ENCODE results near the gene HNRNPA1L2. TPM values are rescaled to one million over a fixed set of nuclear protein-coding genes. Genes with fewer than 3 reads are reported as not detected.
A peak's percentile ranks its signal among the peaks of the same experiment; 100 is the strongest.

HNRNPA1L2 gene
- total and polyA plus RNA-seq, 2 experiments from 2014 or later: 3.6 to 9.4 TPM

DNA sequence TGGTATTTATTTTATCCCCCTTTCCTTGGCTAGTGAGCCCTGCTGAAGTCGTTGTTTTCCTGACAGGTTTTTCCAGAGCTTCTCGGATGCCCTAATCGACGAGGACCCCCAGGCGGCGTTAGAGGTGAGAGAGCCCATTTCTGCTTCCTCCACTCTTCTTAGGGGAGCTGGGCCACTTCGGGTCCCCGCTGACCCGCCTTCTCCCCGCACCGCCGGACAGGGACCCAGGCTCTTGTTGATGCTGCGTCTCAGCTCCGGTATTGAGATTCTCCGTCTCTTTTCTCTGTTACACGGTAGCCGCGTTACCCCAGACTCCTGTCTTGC lies 10.7 kb downstream of the HNRNPA1L2 start:
- H3K27ac Mint-ChIP-seq: no peak overlapping the region
- H3K4me3 Mint-ChIP-seq: no peak overlapping the region
- peak overlapping the region; percentile 94 for H3K4me3 ChIP-seq
- H3K36me3 Mint-ChIP-seq (ENCODE audit: low read depth): peaks cover 22% of the 10 kb centered on the region
- peaks cover 3% of the 10 kb centered on the region; the same call in 1 of the 3 replicates for H3K4me1 Mint-ChIP-seq
- H3K9me2 ChIP-seq (ENCODE audit: insufficient read depth): no peaks in the 10 kb centered on the region
- H4K20me1 ChIP-seq (replicated peaks; ENCODE audit: insufficient read depth): peaks cover 2% of the 10 kb centered on the region; the same call in 1 of the 2 replicates
- H3K4me2 ChIP-seq: peak overlapping the region; percentile 84
- peak; percentile 54 for ATAC-seq
- peaks cover 15% of the 10 kb centered on the region for H3K4me1 ChIP-seq (ENCODE audit: insufficient read depth)
- H3K36me3 ChIP-seq (ENCODE audit: insufficient read depth): peaks cover 2% of the 10 kb centered on the region; the same call in 1 of the 2 replicates
- TF ChIP-seq ZNF331 (CRISPR knock-in tag; IDR thresholded peaks at IDR 0.05; ENCODE audit: low read depth) (no peak), EZH2 (IDR thresholded peaks at IDR 0.05; ENCODE audit: low read depth, unreplicated experiment) (no peak), ZNF114 (CRISPR knock-in tag; IDR thresholded peaks at IDR 0.05) (no peak), JUNB (IDR thresholded peaks at IDR 0.05; ENCODE audit: unreplicated experiment) (no peak)
- TF ChIP-seq, protein P1, sequence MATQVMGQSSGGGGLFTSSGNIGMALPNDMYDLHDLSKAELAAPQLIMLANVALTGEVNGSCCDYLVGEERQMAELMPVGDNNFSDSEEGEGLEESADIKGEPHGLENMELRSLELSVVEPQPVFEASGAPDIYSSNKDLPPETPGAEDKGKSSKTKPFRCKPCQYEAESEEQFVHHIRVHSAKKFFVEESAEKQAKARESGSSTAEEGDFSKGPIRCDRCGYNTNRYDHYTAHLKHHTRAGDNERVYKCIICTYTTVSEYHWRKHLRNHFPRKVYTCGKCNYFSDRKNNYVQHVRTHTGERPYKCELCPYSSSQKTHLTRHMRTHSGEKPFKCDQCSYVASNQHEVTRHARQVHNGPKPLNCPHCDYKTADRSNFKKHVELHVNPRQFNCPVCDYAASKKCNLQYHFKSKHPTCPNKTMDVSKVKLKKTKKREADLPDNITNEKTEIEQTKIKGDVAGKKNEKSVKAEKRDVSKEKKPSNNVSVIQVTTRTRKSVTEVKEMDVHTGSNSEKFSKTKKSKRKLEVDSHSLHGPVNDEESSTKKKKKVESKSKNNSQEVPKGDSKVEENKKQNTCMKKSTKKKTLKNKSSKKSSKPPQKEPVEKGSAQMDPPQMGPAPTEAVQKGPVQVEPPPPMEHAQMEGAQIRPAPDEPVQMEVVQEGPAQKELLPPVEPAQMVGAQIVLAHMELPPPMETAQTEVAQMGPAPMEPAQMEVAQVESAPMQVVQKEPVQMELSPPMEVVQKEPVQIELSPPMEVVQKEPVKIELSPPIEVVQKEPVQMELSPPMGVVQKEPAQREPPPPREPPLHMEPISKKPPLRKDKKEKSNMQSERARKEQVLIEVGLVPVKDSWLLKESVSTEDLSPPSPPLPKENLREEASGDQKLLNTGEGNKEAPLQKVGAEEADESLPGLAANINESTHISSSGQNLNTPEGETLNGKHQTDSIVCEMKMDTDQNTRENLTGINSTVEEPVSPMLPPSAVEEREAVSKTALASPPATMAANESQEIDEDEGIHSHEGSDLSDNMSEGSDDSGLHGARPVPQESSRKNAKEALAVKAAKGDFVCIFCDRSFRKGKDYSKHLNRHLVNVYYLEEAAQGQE (IDR thresholded peaks at IDR 0.05; ENCODE audit: unreplicated experiment): no peak
- TF ChIP-seq, protein P2, sequence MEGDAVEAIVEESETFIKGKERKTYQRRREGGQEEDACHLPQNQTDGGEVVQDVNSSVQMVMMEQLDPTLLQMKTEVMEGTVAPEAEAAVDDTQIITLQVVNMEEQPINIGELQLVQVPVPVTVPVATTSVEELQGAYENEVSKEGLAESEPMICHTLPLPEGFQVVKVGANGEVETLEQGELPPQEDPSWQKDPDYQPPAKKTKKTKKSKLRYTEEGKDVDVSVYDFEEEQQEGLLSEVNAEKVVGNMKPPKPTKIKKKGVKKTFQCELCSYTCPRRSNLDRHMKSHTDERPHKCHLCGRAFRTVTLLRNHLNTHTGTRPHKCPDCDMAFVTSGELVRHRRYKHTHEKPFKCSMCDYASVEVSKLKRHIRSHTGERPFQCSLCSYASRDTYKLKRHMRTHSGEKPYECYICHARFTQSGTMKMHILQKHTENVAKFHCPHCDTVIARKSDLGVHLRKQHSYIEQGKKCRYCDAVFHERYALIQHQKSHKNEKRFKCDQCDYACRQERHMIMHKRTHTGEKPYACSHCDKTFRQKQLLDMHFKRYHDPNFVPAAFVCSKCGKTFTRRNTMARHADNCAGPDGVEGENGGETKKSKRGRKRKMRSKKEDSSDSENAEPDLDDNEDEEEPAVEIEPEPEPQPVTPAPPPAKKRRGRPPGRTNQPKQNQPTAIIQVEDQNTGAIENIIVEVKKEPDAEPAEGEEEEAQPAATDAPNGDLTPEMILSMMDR (conservative IDR thresholded peaks at IDR 0.05; ENCODE audit: low read depth in 2 of 2): peak in 1 of 2 experiments; percentile 8; a peak in 1 of 4 replicates
- H3K9me3 Mint-ChIP-seq: no peaks in the 10 kb centered on the region
- DNase-seq (ENCODE audit: low spot score): no peak
- peaks cover 70% of the 10 kb centered on the region for H3K79me2 ChIP-seq (replicated peaks; ENCODE audit: insufficient read depth)
- H3K27me3 ChIP-seq (ENCODE audit: insufficient read depth): no peaks in the 10 kb centered on the region
- peak overlapping the region; percentile 96 for H3K27ac ChIP-seq (ENCODE audit: low read depth)
- H3K27me3 Mint-ChIP-seq (ENCODE audit: insufficient read depth, low read depth, poor library complexity): no peaks in the 10 kb centered on the region
- no peaks in the 10 kb centered on the region for H3F3A ChIP-seq (replicated peaks; ENCODE audit: low read depth)
- H2AFZ ChIP-seq: peak overlapping the region; percentile 53

DNA sequence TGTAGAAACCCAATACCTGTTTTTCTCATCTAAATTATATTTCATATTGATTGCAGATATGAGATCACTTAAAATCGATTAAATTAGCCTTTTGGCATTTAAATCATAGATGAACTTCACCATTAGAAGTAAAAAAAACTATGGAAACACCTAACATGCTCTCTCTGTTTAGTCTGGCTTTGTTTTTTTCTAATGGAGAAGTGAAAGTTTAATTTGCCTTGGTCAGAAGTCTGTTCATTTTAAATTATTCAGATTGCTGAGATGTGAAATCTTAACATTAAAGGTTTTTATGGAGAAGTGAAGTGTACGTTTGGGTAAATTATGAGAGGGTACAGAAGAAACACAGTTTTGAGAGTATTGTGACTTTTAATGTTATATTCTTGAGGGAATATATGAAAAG lies 17.1 kb downstream of the HNRNPA1L2 start:
- Mint-ChIP-seq H3K36me3 (ENCODE audit: low read depth) (peaks cover 41% of the 10 kb centered on the region; the same call in 2 of the 3 replicates), H3K9me3 (no peaks in the 10 kb centered on the region), H3K27me3 (ENCODE audit: insufficient read depth, low read depth, poor library complexity) (no peaks in the 10 kb centered on the region), H3K27ac (no peak overlapping the region), H3K4me1 (no peaks in the 10 kb centered on the region), H3K4me3 (no peak overlapping the region)
- Histone ChIP-seq H3K4me3 (no peak overlapping the region), H3K9me2 (ENCODE audit: insufficient read depth) (no peaks in the 10 kb centered on the region), H3K36me3 (ENCODE audit: insufficient read depth) (peaks cover 36% of the 10 kb centered on the region), H3F3A (replicated peaks; ENCODE audit: low read depth) (no peaks in the 10 kb centered on the region), H3K79me2 (replicated peaks; ENCODE audit: insufficient read depth) (peaks cover 49% of the 10 kb centered on the region), H3K27ac (ENCODE audit: low read depth) (no peak overlapping the region), H3K27me3 (ENCODE audit: insufficient read depth) (no peaks in the 10 kb centered on the region), H3K4me2 (no peak overlapping the region), H3K4me1 (ENCODE audit: insufficient read depth) (peaks cover 2% of the 10 kb centered on the region; the same call in 1 of the 2 replicates), H4K20me1 (replicated peaks; ENCODE audit: insufficient read depth) (peaks cover 8% of the 10 kb centered on the region; the same call in 1 of the 2 replicates), H2AFZ (no peak overlapping the region)
- no peak for ATAC-seq
- no peak for DNase-seq (ENCODE audit: low spot score)
- TF ChIP-seq, protein P3, sequence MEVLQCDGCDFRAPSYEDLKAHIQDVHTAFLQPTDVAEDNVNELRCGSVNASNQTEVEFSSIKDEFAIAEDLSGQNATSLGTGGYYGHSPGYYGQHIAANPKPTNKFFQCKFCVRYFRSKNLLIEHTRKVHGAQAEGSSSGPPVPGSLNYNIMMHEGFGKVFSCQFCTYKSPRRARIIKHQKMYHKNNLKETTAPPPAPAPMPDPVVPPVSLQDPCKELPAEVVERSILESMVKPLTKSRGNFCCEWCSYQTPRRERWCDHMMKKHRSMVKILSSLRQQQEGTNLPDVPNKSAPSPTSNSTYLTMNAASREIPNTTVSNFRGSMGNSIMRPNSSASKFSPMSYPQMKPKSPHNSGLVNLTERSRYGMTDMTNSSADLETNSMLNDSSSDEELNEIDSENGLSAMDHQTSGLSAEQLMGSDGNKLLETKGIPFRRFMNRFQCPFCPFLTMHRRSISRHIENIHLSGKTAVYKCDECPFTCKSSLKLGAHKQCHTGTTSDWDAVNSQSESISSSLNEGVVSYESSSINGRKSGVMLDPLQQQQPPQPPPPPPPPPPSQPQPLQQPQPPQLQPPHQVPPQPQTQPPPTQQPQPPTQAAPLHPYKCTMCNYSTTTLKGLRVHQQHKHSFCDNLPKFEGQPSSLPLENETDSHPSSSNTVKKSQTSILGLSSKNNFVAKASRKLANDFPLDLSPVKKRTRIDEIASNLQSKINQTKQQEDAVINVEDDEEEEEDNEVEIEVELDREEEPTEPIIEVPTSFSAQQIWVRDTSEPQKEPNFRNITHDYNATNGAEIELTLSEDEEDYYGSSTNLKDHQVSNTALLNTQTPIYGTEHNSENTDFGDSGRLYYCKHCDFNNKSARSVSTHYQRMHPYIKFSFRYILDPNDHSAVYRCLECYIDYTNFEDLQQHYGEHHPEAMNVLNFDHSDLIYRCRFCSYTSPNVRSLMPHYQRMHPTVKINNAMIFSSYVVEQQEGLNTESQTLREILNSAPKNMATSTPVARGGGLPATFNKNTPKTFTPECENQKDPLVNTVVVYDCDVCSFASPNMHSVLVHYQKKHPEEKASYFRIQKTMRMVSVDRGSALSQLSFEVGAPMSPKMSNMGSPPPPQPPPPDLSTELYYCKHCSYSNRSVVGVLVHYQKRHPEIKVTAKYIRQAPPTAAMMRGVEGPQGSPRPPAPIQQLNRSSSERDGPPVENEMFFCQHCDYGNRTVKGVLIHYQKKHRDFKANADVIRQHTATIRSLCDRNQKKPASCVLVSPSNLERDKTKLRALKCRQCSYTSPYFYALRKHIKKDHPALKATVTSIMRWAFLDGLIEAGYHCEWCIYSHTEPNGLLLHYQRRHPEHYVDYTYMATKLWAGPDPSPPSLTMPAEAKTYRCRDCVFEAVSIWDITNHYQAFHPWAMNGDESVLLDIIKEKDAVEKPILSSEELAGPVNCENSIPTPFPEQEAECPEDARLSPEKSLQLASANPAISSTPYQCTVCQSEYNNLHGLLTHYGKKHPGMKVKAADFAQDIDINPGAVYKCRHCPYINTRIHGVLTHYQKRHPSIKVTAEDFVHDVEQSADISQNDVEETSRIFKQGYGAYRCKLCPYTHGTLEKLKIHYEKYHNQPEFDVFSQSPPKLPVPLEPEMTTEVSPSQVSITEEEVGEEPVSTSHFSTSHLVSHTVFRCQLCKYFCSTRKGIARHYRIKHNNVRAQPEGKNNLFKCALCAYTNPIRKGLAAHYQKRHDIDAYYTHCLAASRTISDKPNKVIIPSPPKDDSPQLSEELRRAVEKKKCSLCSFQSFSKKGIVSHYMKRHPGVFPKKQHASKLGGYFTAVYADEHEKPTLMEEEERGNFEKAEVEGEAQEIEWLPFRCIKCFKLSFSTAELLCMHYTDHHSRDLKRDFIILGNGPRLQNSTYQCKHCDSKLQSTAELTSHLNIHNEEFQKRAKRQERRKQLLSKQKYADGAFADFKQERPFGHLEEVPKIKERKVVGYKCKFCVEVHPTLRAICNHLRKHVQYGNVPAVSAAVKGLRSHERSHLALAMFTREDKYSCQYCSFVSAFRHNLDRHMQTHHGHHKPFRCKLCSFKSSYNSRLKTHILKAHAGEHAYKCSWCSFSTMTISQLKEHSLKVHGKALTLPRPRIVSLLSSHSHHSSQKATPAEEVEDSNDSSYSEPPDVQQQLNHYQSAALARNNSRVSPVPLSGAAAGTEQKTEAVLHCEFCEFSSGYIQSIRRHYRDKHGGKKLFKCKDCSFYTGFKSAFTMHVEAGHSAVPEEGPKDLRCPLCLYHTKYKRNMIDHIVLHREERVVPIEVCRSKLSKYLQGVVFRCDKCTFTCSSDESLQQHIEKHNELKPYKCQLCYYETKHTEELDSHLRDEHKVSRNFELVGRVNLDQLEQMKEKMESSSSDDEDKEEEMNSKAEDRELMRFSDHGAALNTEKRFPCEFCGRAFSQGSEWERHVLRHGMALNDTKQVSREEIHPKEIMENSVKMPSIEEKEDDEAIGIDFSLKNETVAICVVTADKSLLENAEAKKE (CRISPR knock-in tag; IDR thresholded peaks at IDR 0.05): no peak
- TF ChIP-seq ZNF114 (CRISPR knock-in tag; IDR thresholded peaks at IDR 0.05): no peak
- TF ChIP-seq EZH2 (IDR thresholded peaks at IDR 0.05; ENCODE audit: low read depth, unreplicated experiment): no peak
- no peak for TF ChIP-seq NANOG (IDR thresholded peaks at IDR 0.05; ENCODE audit: borderline replicate concordance)
- no peak for TF ChIP-seq POLR2AphosphoS5 (IDR thresholded peaks at IDR 0.05; ENCODE audit: low read depth)
- no peak for TF ChIP-seq ZNF331 (CRISPR knock-in tag; IDR thresholded peaks at IDR 0.05; ENCODE audit: low read depth)
- TF ChIP-seq JUNB (IDR thresholded peaks at IDR 0.05; ENCODE audit: unreplicated experiment): no peak

Measured in GM23338 (cell line).